Urinary bladder (tissue), 4 donors: ENCODE results near the gene RNF180. TPM values are rescaled to one million over a fixed set of nuclear protein-coding genes. Genes with fewer than 3 reads are reported as not detected.
"Not testable (repeated sequence)": the region's sequence is repeated elsewhere in the genome, so short reads cannot be mapped to it uniquely, and the experiment has no call there.

Experiments used
- DNase-seq: peaks from one replicate; pipeline ENCODE4 v3.0.0-alpha.2; 2015; ENCODE audit errors: extremely low spot score
- H3K27ac ChIP-seq: one replicate; pipeline ENCODE4 v1.5.1; 2013; ENCODE audit warnings: low read depth, mild to moderate bottlenecking, moderate library complexity
- H3K36me3 ChIP-seq: one replicate; pipeline ENCODE4 v1.6.1; 2013; ENCODE audit warnings: mild to moderate bottlenecking, moderate library complexity; ENCODE audit not compliant: insufficient read depth
- H3K4me1 ChIP-seq: one replicate; pipeline ENCODE4 v1.6.1; 2013; ENCODE audit warnings: mild to moderate bottlenecking, moderate library complexity; ENCODE audit not compliant: insufficient read depth
- H3K4me3 ChIP-seq: one replicate; pipeline ENCODE4 v1.5.1; 2013; ENCODE audit warnings: low read depth, low read length
- WGBS: extraction: QIAGEN DNeasy Blood & Tissue Kit; methylation state at CpG from one replicate; pipeline ENCODE4 v1.1.7; 2013; 5-methylcytosine and 5-hydroxymethylcytosine counted together
- polyA plus RNA-seq: library from polyadenylated mRNA; stranded (reverse); fragments of 200-250 nt; gene quantifications from one replicate; pipeline ENCODE4 v1.2.3, GENCODE V29; 2013
- total RNA-seq: library from RNA; depleted of rRNA; stranded (reverse); fragments of >200 nt; gene quantifications from one replicate; pipeline ENCODE4 v1.2.3, GENCODE V29; 2014
- donor health status: healthy with polysubstance abuse.
- donor health status: healthy.

RNF180 gene
- total and polyA plus RNA-seq, 2 donors = 5.6 to 23.8 TPM

DNA sequence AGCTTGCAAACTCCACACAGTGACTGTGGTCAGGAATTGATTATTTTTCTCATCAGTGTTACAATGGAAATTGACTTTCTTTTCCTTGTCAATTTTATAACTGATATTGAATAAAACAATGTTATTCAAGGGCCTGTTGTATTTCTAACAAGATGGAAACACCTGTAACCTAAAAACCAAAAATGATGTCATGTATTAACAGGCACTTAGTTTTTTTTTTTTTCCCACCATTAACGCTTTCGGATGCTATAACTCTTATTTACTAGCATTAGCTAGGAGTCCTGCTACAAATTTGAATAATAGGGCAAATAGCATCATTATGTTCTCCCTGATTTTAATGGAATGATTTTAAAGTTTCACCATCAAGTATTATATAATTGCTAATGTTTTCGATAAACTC lies 30.3 kb downstream of the RNF180 start:
- Histone ChIP-seq H3K4me3 (no peak overlapping the region), H3K4me1 (no peaks in the 10 kb centered on the region), H3K36me3 (no peaks in the 10 kb centered on the region), H3K27ac (no peak overlapping the region)
- WGBS = 96% methylated on average over 3 of the region's 3 CpGs
- DNase-seq = no peak

DNA sequence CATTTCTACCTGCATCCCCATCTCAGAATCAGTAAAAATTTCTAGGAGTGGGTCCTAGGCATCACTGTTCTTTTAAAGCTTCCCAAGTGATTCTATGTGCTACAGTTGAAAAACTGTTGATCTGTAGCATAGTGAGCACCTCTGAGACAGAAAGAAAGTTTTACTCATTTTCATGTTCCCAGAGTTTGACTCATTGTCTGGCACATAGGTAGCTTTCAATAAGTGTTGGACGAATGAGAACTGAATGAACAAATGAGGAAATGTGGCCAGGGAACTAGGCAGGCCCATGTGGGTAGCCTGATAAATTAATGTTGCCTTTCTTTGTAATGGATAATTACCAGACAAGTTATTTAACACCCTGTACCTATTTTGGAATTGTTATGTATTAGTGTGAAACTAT lies 33.8 kb downstream of the RNF180 start:
- no peaks in the 10 kb centered on the region for H3K36me3 ChIP-seq
- WGBS = 76% methylated on average over 1 of the region's 1 CpG
- H3K4me3 ChIP-seq = no peak overlapping the region
- H3K4me1 ChIP-seq = no peaks in the 10 kb centered on the region
- no peak overlapping the region for H3K27ac ChIP-seq
- no peak for DNase-seq

DNA sequence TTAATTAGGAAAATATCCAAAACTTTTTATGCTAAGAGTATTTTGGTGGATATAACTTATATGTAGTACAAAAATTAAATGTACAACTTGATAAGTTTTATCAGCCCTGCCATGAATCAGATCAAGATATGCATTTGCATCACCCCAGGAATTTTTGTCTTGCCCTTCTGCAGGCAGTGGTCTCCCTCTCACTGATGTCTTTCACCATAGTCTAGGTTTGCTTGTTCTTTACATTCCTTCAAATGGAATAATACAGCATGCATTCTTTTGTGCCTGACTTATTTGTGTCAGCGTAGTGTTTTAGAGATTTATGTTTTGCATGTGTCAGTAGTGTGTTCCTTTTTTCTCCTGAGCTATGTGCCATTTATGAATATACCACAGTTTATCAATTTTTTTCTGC lies 36.4 kb downstream of the RNF180 start:
- 89% methylated on average over 1 of the region's 1 CpG for WGBS
- no peaks in the 10 kb centered on the region for H3K36me3 ChIP-seq

DNA sequence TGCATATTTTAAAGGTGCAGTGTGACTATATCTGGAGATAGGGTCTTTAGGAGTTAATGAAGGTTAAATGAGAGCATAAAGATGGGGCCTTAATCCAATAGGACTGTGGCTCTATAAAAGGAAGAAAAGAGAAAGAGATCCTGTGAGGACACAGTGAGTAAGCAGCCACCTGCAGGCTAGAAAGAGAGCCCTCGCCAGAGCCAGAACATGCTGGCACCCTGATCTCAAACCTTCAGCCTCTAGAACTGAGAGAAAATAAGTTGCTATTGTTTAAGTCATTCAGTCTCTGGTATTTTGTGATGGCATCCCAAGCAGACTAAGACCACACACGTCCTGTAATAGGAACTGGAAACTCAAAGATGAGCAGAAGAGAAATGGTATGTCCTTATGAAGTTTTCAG lies 41.0 kb downstream of the RNF180 start:
- WGBS = 76% methylated on average over 2 of the region's 2 CpGs
- DNase-seq = no peak

More for the DNA sequence above, 36.4 kb downstream of the RNF180 start:
- H3K4me3 ChIP-seq = no peak overlapping the region
- H3K27ac ChIP-seq = no peak overlapping the region
- no peaks in the 10 kb centered on the region for H3K4me1 ChIP-seq
- DNase-seq = no peak

DNA sequence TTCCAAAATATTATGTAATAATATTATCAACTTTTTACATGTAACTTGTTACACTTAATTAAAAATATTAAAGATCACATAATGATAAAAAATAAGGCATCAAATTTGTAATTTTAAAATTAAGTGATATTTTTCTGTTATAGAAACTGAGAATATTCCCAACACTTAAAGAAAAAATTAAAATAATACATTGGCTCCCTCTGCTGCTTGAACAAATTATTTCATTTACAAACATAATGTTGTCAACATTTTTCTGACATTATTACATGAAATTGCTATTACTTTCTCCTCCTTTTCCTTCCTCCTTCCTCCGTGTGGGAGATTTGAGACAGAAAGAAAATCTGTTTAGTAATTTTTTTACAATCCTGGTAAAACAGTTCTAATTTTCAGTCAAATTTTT lies 42.3 kb downstream of the RNF180 start:
- no peak overlapping the region for H3K27ac ChIP-seq
- no peak for DNase-seq
- no peaks in the 10 kb centered on the region for H3K36me3 ChIP-seq
- no peaks in the 10 kb centered on the region for H3K4me1 ChIP-seq
- H3K4me3 ChIP-seq = no peak overlapping the region
- 41% methylated on average over 1 of the region's 1 CpG for WGBS

More for the DNA sequence above, 41.0 kb downstream of the RNF180 start:
- Histone ChIP-seq H3K36me3 (no peaks in the 10 kb centered on the region), H3K4me1 (no peaks in the 10 kb centered on the region), H3K27ac (no peak overlapping the region), H3K4me3 (no peak overlapping the region)

DNA sequence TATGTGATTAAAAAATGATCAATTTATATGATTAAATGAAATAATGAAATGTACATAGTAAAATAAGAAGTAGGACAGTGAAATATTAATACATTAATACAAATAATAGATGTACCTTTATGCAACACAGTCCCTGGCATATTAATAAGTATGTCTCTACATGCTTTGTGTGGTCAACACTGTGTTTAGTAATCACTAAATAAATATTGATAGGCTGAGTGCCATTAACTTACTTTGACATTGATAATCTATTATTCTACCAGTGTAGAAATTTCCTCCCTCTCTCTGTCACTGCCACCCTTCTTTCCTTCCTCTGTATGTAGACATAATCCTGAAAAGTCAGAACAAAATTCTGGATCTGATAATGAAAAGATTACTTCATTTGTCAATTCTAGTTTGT lies 43.7 kb downstream of the RNF180 start:
- H3K36me3 ChIP-seq = no peaks in the 10 kb centered on the region

DNA sequence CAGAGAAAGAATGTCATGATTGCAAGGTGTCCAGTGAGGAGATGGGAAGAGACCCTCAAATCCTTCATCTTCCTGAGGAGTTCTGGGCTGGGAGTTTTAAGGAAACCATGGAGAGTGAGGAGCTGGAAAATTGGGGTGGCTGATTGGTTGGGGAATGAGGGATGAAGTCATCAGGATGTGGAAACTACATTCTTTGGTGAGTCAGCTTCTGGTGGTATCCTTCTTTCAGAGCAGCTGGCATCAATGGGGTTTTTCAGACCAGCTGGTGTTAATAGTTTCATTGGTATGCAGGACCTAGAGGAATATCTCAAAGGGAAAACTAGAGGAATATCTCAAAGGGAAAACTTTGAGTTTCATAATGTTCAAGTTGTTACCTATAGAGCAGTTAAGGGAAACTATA lies 45.2 kb downstream of the RNF180 start:
- Histone ChIP-seq H3K27ac (no peak overlapping the region), H3K4me3 (no peak overlapping the region), H3K36me3 (no peaks in the 10 kb centered on the region), H3K4me1 (no peaks in the 10 kb centered on the region)
- no peak for DNase-seq

More for the DNA sequence above, 43.7 kb downstream of the RNF180 start:
- H3K27ac ChIP-seq = no peak overlapping the region
- no peak for DNase-seq
- H3K4me1 ChIP-seq = no peaks in the 10 kb centered on the region
- H3K4me3 ChIP-seq = no peak overlapping the region

DNA sequence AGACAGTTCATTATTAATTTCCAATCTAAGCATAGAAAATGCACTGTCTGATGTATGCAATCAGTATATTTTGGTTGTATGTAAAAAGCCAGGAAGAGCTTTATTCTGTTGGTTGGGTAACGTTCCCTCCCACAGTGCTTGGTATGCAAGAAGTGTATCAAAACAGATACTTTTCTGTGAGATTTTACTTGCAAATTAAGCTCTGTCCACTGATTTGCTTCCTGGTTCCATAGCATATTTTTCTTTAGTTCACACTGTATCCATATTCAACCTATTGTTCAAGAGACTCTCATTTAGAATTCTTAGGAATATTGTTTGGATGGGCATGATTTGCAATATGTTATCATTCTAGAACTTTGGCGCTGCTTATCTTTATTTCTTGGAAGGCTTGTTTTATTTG lies 47.4 kb downstream of the RNF180 start:
- WGBS = 64% methylated on average over 2 of the region's 2 CpGs
- DNase-seq = no peak
- H3K27ac ChIP-seq = no peak overlapping the region
- no peak overlapping the region for H3K4me3 ChIP-seq
- no peaks in the 10 kb centered on the region for H3K4me1 ChIP-seq
- no peaks in the 10 kb centered on the region for H3K36me3 ChIP-seq

DNA sequence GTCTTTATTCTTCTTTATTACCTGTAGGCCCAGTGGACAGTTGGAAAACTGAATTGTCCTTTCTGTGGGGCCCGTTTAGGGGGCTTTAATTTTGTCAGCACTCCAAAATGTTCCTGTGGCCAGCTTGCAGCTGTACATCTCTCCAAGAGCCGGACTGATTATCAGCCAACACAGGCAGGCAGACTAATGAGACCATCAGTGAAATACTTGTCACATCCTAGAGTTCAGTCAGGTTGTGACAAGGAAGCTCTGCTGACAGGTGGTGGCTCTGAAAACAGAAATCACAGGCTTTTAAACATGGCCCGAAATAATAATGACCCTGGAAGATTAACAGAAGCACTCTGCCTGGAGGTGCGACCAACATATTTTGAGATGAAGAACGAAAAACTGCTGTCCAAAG lies 47.9 kb downstream of the RNF180 start:
- WGBS = 60% methylated on average over 5 of the region's 5 CpGs
- no peaks in the 10 kb centered on the region for H3K4me1 ChIP-seq
- H3K4me3 ChIP-seq = no peak overlapping the region
- H3K36me3 ChIP-seq = no peaks in the 10 kb centered on the region
- no peak overlapping the region for H3K27ac ChIP-seq
- no peak for DNase-seq

DNA sequence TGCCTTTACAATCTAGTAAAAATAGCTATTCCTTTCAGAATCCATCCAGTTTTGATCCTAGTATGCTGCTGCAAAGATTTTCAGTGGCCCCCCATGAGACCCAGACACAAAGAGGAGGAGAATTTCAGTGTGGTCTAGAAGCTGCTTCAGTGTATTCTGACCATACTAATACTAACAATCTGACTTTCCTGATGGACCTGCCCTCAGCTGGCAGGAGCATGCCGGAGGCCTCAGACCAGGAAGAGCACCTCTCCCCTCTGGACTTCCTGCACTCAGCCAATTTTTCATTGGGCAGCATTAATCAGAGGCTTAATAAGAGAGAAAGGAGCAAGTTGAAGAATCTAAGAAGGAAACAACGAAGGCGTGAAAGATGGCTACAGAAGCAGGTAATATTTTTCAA lies 48.5 kb downstream of the RNF180 start:
- 84% methylated on average over 3 of the region's 3 CpGs for WGBS
- no peaks in the 10 kb centered on the region for H3K4me1 ChIP-seq
- DNase-seq = no peak
- H3K36me3 ChIP-seq = no peaks in the 10 kb centered on the region
- no peak overlapping the region for H3K4me3 ChIP-seq
- H3K27ac ChIP-seq = no peak overlapping the region

DNA sequence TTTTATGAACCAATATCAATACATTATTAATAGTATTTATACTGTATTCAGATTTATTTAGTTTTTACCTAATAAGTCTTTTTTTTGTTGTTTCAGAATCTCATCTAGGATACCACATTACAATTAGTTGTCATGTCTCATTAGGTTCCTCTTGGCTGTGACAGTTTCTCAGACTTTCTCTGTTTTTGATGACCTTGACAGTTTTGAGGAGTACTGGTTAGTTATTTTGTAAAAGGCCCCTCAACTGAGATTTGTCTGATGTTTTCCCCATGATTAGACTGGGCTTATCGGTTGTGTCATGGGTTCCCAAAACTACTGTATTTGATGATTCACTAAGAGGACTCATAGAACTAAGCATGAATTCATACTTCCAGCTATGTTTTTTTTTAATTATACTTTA lies 56.3 kb downstream of the RNF180 start:
- Histone ChIP-seq H3K4me3 (no peak overlapping the region), H3K4me1 (no peaks in the 10 kb centered on the region), H3K27ac (no peak overlapping the region), H3K36me3 (no peaks in the 10 kb centered on the region)
- WGBS = 97% methylated on average over 1 of the region's 1 CpG
- no peak for DNase-seq

DNA sequence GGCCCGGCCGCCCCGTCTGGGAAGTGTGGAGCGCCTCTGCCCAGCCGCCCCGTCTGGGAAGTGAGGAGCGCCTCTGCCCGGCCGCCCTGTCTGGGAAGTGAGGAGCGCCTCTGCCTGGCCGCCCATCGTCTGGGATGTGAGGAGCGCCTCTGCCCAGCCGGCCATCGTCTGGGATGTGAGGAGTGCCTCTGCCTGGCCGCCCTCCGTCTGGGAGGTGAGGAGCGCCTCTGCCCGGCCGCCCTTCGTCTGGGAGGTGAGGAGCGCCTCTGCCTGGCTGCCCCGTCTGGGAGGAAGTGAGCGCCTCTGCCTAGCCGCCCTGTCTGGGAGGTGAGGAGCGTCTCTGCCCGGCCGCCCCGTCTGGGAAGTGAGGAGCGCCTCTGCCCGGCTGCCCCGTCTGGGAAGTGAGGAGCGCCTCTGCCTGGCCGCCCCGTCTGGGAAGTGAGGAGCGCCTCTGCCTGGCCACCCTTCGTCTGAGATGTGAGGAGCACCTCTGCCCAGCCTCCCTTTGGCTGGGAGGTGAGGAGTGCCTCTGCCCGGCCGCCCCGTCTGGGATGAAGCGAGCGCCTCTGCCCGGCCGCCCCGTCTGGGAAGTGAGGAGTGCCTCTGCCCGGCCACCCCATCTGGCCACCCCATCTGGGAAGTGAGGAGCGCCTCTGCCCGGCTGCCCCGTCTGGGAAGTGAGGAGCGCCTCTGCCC lies 59.8 kb downstream of the RNF180 start:
- not testable (repeated sequence) for H3K4me3 ChIP-seq, H3K36me3 ChIP-seq, H3K27ac ChIP-seq, DNase-seq, H3K4me1 ChIP-seq
- 96% methylated on average over 50 of the region's 50 CpGs for WGBS

DNA sequence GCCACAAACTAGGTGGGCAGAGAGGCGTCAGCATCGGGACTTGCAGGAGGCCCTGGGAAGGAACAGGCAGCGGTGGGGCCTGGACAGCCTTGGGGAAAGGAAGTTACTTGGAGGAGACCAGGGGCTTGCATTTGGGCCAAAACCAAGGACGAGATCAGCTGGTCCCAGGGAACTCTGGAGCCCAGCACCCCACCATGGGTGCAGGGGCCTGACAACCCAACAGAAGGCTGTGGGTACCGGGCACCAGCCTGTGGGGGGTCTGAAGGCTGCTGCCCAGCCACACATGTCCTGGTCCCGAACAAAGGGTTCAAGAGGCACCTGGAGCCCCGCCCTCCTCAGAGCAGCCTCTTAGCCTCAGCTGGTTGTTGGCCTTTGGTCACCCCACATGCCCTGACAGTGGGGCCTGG lies 61.5 kb downstream of the RNF180 start:
- not testable (repeated sequence) for H3K4me1 ChIP-seq, H3K36me3 ChIP-seq, H3K4me3 ChIP-seq, DNase-seq, H3K27ac ChIP-seq
- WGBS = 95% methylated on average over 7 of the region's 7 CpGs

DNA sequence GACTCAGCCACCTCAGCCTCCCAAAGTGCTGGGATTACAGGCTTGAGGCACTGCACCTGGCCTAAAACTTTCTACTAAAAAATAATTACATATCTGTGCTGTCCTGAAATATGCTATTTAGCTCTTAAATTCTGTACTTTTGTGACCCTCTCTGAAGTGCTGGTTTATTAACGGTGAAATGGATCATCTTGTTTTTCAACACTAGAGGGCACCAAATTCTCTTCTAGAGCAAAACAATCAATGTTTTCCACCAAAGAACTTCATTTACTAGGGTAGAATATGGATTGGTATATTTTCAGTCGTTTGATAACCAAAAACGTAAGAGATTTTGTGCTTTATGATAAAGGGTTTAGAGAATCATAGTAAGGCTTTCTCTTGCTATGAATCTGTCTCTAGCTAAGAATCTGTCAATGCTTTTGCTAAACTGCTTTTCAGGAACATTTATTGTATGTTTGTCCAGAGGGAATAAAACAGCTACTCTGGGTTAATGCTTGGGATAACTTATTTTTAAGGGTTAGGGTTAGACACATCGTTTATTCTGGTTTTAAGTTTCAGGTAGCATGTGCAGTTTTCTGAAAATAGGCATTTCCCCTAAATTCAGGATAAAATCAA lies 63.6 kb downstream of the RNF180 start:
- WGBS = 2% methylated on average over 4 of the region's 4 CpGs
- H3K27ac ChIP-seq = no peak overlapping the region
- H3K36me3 ChIP-seq = no peaks in the 10 kb centered on the region
- DNase-seq = no peak
- H3K4me3 ChIP-seq = no peak overlapping the region
- H3K4me1 ChIP-seq = no peaks in the 10 kb centered on the region
